GM23338 (cell line): Measurements from ENCODE around the gene LRP1B.

Experiments
- EZH2phosphoT487 ChIP-seq: fragments of 200-600 bp; sonication (generic); IDR thresholded peaks from one replicate; pipeline ENCODE4 v1.8.1; 2018; ENCODE audit warnings: antibody characterized with exemption; ENCODE audit not compliant: unreplicated experiment
- TF ChIP-seq, protein P1 (sequence below), 2 experiments: fragments of 200-600 bp in 1 of 2; sonication (generic) in 1 of 2; conservative IDR thresholded peaks; 2 replicates each; pipeline versions ENCODE4 v1.5.1 to v1.6.1; 2016 to 2017; ENCODE audit warnings: antibody characterized with exemption in 2 of 2, low read depth in 2 of 2, mild to moderate bottlenecking in 2 of 2, moderate library complexity in 1 of 2
- TF ChIP-seq, protein P2 (sequence below): IDR thresholded peaks from one replicate; pipeline ENCODE4 v1.6.1; 2018; ENCODE audit warnings: antibody characterized with exemption; ENCODE audit not compliant: unreplicated experiment

DNA sequence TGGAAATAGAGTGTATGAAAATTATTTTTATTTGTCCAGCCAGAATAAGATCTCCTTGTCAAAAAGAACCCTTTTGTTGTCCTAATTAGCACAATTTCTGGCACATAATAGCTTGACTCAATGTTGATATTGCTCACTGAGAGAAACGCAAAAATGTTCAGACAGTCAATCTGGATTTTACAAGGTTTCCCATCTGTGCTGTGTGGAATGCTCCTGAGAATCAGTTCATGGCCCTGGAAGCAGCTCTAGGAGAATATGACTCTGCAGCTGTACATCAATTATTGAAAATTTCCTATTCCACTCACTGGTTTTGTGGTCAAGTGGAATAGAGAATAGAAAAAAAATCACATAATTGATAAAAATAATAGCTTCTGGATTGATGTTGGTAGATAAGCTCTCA lies 1767.7 kb downstream of the LRP1B start:
- TF ChIP-seq, protein P1, sequence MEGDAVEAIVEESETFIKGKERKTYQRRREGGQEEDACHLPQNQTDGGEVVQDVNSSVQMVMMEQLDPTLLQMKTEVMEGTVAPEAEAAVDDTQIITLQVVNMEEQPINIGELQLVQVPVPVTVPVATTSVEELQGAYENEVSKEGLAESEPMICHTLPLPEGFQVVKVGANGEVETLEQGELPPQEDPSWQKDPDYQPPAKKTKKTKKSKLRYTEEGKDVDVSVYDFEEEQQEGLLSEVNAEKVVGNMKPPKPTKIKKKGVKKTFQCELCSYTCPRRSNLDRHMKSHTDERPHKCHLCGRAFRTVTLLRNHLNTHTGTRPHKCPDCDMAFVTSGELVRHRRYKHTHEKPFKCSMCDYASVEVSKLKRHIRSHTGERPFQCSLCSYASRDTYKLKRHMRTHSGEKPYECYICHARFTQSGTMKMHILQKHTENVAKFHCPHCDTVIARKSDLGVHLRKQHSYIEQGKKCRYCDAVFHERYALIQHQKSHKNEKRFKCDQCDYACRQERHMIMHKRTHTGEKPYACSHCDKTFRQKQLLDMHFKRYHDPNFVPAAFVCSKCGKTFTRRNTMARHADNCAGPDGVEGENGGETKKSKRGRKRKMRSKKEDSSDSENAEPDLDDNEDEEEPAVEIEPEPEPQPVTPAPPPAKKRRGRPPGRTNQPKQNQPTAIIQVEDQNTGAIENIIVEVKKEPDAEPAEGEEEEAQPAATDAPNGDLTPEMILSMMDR (conservative IDR thresholded peaks at IDR 0.05; ENCODE audit: low read depth in 2 of 2), result no peak
- TF ChIP-seq, protein P2, sequence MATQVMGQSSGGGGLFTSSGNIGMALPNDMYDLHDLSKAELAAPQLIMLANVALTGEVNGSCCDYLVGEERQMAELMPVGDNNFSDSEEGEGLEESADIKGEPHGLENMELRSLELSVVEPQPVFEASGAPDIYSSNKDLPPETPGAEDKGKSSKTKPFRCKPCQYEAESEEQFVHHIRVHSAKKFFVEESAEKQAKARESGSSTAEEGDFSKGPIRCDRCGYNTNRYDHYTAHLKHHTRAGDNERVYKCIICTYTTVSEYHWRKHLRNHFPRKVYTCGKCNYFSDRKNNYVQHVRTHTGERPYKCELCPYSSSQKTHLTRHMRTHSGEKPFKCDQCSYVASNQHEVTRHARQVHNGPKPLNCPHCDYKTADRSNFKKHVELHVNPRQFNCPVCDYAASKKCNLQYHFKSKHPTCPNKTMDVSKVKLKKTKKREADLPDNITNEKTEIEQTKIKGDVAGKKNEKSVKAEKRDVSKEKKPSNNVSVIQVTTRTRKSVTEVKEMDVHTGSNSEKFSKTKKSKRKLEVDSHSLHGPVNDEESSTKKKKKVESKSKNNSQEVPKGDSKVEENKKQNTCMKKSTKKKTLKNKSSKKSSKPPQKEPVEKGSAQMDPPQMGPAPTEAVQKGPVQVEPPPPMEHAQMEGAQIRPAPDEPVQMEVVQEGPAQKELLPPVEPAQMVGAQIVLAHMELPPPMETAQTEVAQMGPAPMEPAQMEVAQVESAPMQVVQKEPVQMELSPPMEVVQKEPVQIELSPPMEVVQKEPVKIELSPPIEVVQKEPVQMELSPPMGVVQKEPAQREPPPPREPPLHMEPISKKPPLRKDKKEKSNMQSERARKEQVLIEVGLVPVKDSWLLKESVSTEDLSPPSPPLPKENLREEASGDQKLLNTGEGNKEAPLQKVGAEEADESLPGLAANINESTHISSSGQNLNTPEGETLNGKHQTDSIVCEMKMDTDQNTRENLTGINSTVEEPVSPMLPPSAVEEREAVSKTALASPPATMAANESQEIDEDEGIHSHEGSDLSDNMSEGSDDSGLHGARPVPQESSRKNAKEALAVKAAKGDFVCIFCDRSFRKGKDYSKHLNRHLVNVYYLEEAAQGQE, result no peak
- no peak for TF ChIP-seq EZH2phosphoT487
